ENCODE data around the gene NAGPA.

NAGPA gene

GRCh38 chr16:5001986-5002385 lies 31.7 kb downstream of the NAGPA start:
- DNase-seq (ENCODE audit: low read depth), result no peak

DNA sequence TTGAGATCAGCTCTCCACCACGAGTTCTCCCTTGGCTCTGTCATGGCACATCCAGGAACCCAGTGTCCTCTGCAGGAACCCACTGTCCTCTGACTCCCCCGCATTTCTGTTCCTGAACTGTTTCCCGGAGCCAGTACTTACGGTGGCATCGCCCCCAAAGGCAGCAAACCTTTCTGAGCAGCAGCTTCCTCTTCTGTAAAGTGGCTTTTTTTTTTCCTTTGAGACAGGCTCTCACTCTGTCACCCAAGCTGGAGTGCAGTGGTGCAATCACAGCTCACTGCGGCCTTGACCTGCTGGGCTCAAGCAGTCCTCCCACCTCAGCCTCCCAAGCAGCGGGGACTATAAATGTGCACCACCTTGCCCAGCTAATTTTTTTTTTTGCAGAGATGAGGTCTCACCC lies 32.2 kb downstream of the NAGPA start:
- DNase-seq (ENCODE audit: low read depth), result no peak

DNA sequence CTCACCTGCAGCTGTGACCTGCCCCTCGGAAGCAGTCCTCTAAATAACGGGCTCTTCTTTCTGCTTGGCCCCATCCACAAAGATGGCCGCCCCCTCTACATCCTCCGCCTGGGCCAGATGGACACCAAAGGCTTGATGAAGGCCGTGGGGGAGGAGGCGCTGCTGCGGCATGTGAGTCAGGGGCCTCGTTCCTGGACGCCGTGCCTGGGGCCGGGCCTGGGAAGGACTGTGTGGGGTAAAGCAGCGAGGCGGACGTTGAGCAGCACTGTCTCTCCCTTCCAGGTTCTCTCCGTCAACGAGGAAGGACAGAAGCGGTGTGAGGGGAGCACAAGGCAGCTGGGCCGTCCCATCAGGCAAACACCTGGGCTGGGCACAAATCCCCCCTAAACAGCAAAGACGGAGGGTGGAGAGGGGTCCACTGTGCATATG lies 33.1 kb downstream of the NAGPA start:
- no peak for DNase-seq (ENCODE audit: low read depth)

GRCh38 chr16:4994719-4995434 lies 38.9 kb downstream of the NAGPA start:
- DNase-seq (ENCODE audit: low read depth), result no peak

DNA sequence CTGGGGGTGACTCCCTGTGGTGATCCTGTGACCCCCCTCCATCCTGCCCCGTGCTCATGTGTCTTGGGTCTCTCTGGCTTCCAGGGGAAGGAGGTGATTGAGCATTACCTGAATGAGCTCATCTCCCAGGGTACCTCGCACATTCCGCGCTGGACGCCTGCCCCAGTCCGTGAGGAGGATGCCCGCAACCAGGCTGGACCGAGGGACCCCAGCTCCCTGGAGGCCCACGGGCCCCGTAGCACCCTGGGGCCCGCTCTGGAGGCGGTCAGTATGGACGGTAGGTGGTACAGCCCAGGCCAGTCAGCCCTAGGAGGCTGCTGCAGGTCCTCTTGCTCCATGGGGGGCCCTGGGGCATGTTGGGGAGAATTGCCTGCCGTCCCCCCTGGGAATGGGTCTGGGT lies 42.0 kb downstream of the NAGPA start:
- DNase-seq (ENCODE audit: low read depth), result no peak

GRCh38 chr16:4990415-4990814 lies 43.3 kb downstream of the NAGPA start:
- DNase-seq (ENCODE audit: low read depth), result no peak

DNA sequence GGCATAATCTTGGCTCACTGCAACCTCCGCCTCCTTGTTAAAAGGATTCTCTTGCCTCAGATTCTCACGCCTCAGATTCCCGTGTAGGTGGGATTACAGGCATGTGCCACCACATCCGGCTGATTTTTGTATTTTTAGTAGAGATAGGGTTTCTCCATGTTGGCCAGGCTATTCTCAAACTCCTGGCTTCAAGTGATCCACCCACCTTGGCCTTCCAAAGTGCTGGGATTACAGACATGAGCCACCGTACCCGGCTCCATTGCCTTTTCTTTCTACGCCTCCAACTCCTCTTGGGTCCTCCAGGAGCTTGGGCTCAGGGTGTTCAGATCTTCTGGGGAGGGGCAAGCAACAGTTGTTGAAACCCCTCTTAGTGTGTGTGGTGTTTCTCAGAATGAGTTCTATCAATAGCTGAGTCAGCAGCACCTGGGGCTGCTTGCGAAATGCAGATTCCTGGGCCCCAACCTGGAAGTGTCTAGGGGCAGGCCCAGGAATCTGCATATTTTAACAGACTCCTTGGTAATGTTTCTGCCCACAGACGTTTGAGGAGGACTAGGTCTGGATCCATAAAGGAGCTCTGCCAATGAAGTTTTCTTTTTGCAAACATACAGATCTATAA lies 44.2 kb downstream of the NAGPA start:
- DNase-seq (ENCODE audit: low read depth), result no peak

- no peak for DNase-seq (ENCODE audit: low read depth)
These were observed 45.1 kb downstream of the NAGPA start for GRCh38 chr16:4988647-4989046.

DNA sequence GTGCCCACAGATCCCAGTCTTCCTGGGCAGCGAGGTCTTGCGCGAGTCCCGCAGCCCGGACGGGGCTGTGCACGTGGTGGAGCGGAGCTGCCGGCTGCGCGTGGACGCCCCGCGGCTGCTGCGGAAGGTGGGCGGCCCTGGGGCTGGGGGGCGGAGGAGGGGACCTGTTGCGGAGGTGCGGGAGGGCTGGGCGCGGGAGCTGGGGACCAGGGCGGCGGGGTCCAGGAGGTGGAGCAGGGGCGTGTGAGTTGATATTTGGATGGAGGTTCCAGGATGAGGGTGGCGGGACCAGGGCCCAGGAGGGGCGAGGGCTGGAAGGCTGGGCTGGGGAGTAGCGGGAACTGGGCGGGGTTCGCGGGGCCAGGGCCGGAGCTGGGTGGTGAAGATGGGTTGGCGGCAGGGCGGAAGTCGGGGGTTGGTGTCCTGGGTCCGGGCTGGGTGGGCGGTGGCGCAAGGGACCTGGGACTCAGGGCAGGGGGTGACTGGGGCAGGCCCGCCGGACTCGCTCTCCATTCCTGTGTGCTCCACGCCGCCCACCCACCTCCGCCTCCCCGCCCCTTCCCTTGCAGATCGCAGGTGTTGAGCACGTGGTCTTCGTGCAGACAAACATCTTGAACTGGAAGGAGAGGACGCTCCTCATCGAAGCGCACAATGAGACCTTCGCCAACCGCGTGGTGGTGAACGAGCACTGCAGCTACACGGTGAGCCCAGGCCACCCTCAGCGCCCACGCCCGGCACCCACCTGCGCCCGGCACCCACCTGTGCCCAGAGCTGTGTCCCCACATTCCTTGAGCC lies 46.0 kb downstream of the NAGPA start:
- DNase-seq (ENCODE audit: low read depth), result no peak

DNA sequence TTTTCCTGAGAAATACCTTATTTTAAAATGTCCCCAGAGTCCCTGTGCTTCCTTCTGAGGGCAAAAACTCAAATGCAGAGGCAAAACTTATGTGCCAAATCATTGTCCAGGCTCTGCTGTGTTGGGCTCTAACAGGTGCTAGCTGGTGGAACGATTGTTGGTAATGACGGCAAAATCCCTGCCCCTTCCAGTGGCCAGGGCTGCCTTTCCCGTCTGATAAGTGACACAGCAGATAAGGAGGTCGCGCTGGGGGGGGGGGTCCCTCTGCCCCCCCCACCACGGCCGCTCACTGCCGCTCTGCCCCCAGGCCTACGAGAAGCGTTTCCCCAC lies 46.5 kb downstream of the NAGPA start:
- DNase-seq (ENCODE audit: low read depth), result no peak

DNA sequence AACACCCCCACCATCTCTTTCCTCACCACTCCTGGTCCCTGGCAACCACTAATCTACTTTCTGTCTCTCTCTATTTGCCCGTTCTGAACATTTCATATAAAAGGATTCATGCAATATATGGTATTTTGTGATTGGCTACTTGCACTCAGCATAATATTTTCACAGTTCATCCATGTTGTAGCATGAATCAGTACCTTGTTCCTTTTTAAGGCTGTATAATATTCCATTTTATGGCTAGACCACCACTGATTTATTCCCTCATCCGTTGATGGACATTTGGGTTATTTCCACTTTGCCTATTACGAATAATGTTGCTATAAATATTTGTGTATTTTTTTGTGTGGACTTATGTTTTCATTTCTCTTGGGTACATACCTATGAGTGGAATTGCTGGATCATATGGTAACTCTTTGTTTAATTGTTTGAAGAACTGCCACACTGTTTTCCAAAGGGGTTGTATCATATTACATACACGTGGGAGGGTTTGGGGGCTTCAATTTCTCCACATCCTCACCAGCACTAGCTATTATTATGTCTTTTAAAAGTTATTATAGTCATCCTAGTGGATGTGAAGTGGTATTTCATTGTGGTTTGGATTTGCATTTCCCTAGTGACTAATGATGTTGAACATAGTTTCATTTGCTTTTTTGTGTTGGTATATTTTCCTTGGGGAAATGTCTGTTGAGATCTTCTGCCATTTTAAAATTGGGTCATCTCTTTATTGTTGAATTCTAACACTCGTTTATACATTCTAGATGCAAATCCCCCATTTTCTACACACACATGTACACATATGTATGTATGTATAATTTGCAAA lies 49.4 kb downstream of the NAGPA start:
- DNase-seq (ENCODE audit: low read depth), result no peak

DNA sequence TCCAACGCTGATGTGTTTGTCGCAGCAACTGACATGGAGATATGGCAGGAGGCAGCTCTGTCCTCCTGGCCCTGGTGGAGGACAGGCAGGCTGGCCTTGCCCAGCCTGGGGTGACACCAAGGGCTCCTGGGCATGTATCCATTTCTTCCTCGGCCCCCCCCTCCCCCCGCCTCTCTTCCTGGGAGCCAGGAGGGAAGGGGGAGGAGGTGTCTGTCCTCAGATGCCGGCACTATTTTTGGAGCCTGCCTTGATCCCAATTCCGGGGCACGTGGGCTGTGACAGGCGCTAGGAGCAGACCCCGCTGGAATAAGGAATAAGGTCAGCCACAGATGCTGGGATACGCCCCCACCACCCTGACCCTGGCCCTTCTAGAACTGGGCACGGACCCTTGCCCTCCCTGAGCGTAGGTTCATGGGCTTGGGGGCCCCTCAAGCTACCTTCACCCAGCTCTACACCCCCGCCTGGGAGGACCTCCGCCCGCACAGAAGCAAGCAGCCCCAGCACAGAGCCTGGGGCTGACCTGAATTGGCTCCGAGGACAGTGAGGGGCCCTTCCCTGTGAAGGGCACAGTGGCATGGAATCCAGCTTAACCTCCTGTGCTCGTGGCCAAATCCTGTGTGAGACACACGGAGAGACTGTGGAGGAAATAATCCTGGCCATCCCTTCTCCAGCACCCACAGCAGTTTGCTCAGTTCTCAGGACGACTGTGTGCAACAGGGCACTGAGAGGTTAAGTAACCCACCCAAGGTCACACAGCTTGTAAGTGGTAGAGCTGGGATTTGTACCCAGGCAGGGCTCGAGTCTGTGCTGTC lies 51.5 kb downstream of the NAGPA start:
- DNase-seq (ENCODE audit: low read depth), result no peak

- no peak for DNase-seq (ENCODE audit: low read depth)
These were observed 52.3 kb downstream of the NAGPA start for GRCh38 chr16:4981473-4981872.

DNA sequence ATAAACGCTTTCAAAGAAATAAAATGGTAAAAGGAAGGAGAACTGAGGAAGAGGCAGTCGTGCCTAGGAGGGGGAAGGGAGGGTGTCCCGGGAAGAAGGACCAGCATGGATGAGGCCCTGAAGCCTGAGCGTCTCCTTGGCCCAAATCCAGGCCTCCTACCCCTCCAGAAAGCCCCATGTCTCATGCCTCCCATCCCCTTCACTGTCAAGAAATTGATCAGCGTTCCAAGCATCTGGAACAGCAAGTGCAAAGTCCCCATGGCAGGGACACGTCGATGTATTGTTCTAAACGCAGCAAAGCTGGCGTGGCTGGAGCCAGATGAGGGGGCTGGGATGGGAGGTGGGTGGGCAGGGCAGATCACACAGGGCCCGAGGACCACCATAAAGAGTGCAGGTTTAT lies 53.0 kb downstream of the NAGPA start:
- no peak for DNase-seq (ENCODE audit: low read depth)

- no peak for DNase-seq (ENCODE audit: low read depth)
These were observed 53.7 kb downstream of the NAGPA start for GRCh38 chr16:4979736-4980660.

GRCh38 chr16:4979164-4979563 lies 54.6 kb downstream of the NAGPA start:
- DNase-seq (ENCODE audit: low read depth), result no peak

GRCh38 chr16:4976611-4977145 lies 57.1 kb downstream of the NAGPA start:
- no peak for DNase-seq (ENCODE audit: low read depth)

GRCh38 chr16:4976079-4976478 lies 57.7 kb downstream of the NAGPA start:
- no peak for DNase-seq (ENCODE audit: low read depth)

Measured in stimulated activated CD8-positive, alpha-beta memory T cell treated with anti-CD3 and anti-CD28 coated beads, Interleukin-4, amount 100 ng/mL, for 24 hours (primary cell).